ENCODE data around the gene ATP6V0A1.

Gene ATP6V0A1

GRCh38 chr17:42521036-42521435 lies 62.4 kb downstream of the ATP6V0A1 start:
- in situ Hi-C loops (cut with HindIII; ENCODE audit: low sequenced_read_pairs): no loop called here
- TF ChIP-seq CTCF (IDR thresholded peaks at IDR 0.05; ENCODE audit: low read depth, low read length, missing control alignments): no peak
- no peak for DNase-seq (ENCODE audit: low read depth)
- no peak overlapping the region for H3K4me3 ChIP-seq (ENCODE audit: low read depth, low read length)

GRCh38 chr17:42521666-42522262 lies 63.1 kb downstream of the ATP6V0A1 start:
- TF ChIP-seq CTCF (IDR thresholded peaks at IDR 0.05; ENCODE audit: low read depth, low read length, missing control alignments): no peak
- H3K4me3 ChIP-seq (ENCODE audit: low read depth, low read length): no peak overlapping the region
- in situ Hi-C loops (cut with HindIII; ENCODE audit: low sequenced_read_pairs): no loop called here
- DNase-seq (ENCODE audit: low read depth): no peak

GRCh38 chr17:42522263-42522790 lies 63.6 kb downstream of the ATP6V0A1 start:
- DNase-seq (ENCODE audit: low read depth): no peak
- no peak overlapping the region for H3K4me3 ChIP-seq (ENCODE audit: low read depth, low read length)
- in situ Hi-C loops (cut with HindIII; ENCODE audit: low sequenced_read_pairs): no loop called here
- no peak for TF ChIP-seq CTCF (IDR thresholded peaks at IDR 0.05; ENCODE audit: low read depth, low read length, missing control alignments)

GRCh38 chr17:42522798-42523278 lies 64.2 kb downstream of the ATP6V0A1 start:
- no peak overlapping the region for H3K4me3 ChIP-seq (ENCODE audit: low read depth, low read length)
- in situ Hi-C loops (cut with HindIII; ENCODE audit: low sequenced_read_pairs): no loop called here
- no peak for TF ChIP-seq CTCF (IDR thresholded peaks at IDR 0.05; ENCODE audit: low read depth, low read length, missing control alignments)
- no peak for DNase-seq (ENCODE audit: low read depth)

DNA sequence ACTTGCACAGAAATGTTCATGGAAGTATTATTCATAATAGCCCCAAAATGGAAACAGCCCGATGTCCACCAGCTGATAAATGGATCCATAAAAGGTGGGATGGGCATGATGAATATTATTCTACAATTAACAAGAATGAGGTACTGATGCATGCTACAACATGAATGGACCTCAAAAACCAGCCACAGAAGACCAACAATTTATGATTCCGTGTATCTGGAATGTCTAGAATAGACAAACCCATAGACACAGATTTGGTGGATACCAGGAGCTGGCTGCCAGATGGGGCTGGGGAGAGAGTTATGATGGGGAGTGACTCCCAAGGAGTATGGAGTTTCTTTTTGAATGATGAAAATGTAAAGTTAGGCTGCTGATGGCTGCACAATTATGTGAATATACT lies 66.5 kb downstream of the ATP6V0A1 start:
- H3K4me3 ChIP-seq (ENCODE audit: low read depth, low read length): no peak overlapping the region
- in situ Hi-C loops (cut with HindIII; ENCODE audit: low sequenced_read_pairs): no loop called here
- TF ChIP-seq CTCF (IDR thresholded peaks at IDR 0.05; ENCODE audit: low read depth, low read length, missing control alignments): no peak
- DNase-seq (ENCODE audit: low read depth): no peak

- in situ Hi-C loops (cut with HindIII; ENCODE audit: low sequenced_read_pairs): no loop called here
- DNase-seq (ENCODE audit: low read depth): no peak
- no peak overlapping the region for H3K4me3 ChIP-seq (ENCODE audit: low read depth, low read length)
- no peak for TF ChIP-seq CTCF (IDR thresholded peaks at IDR 0.05; ENCODE audit: low read depth, low read length, missing control alignments)
These were observed 67.4 kb downstream of the ATP6V0A1 start for GRCh38 chr17:42526031-42526444.
